Kidney epithelial cell (primary cell): ENCODE results near the gene ZNF148. TPM values are rescaled to one million over a fixed set of nuclear protein-coding genes. Genes with fewer than 3 reads are reported as not detected.
"Not testable (repeated sequence)": the region's sequence is repeated elsewhere in the genome, so short reads cannot be mapped to it uniquely, and the experiment has no call there.

Source experiments
- DNase-seq: peaks from one replicate; pipeline ENCODE4 v3.0.0-alpha.2; 2010; ENCODE audit warnings: low read depth
- H3K27me3 ChIP-seq: 2 replicates; pipeline ENCODE4 v1.6.0; 2011; ENCODE audit warnings: low read length; ENCODE audit not compliant: control insufficient read depth, insufficient read depth
- H3K36me3 ChIP-seq: 2 replicates; pipeline ENCODE4 v1.5.1; 2011; ENCODE audit warnings: low read length; ENCODE audit not compliant: control insufficient read depth, insufficient read depth
- H3K4me3 ChIP-seq: 2 replicates; pipeline ENCODE4 v1.5.1; 2011; ENCODE audit warnings: low read depth, mild to moderate bottlenecking, control low read depth, low read length
- total RNA-seq: library from RNA; depleted of rRNA; stranded (reverse); fragments of >200 nt; gene quantifications from 2 replicates; pipeline ENCODE4 v1.2.3, GENCODE V29; 2015
- TF ChIP-seq, protein P1 (sequence below): IDR thresholded peaks from 2 replicates; pipeline ENCODE4 v1.5.1; 2011; ENCODE audit warnings: mild to moderate bottlenecking, moderate library complexity, low read length, control low read depth, inconsistent platforms; ENCODE audit not compliant: insufficient read depth, poor library complexity, severe bottlenecking

ZNF148 gene
- total RNA-seq, 1 donor from 2014 or later: 22.8 TPM

DNA sequence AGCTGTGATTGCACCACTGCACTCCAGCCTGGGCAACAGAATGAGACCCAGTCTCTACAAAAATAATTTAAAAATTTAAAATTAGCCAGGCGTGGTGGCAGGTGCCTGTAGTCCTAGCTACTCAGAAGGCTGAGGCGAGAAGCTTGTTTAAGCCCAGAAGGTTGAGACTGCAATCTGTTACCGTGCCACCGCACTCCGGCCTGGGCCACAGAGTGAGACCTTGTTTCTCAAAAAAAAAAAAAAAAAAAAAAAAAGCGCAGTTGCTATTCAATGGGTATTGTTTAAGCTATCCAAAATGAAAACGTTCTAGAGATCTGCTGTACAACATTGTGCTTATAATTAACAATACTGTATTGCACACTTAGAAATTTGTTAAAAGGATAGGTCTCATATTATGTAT, 24.0 kb downstream of the ZNF148 start:
- TF ChIP-seq, protein P1, sequence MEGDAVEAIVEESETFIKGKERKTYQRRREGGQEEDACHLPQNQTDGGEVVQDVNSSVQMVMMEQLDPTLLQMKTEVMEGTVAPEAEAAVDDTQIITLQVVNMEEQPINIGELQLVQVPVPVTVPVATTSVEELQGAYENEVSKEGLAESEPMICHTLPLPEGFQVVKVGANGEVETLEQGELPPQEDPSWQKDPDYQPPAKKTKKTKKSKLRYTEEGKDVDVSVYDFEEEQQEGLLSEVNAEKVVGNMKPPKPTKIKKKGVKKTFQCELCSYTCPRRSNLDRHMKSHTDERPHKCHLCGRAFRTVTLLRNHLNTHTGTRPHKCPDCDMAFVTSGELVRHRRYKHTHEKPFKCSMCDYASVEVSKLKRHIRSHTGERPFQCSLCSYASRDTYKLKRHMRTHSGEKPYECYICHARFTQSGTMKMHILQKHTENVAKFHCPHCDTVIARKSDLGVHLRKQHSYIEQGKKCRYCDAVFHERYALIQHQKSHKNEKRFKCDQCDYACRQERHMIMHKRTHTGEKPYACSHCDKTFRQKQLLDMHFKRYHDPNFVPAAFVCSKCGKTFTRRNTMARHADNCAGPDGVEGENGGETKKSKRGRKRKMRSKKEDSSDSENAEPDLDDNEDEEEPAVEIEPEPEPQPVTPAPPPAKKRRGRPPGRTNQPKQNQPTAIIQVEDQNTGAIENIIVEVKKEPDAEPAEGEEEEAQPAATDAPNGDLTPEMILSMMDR: no peak
- no peaks in the 10 kb centered on the region for H3K27me3 ChIP-seq
- H3K36me3 ChIP-seq: no peaks in the 10 kb centered on the region
- no peak overlapping the region for H3K4me3 ChIP-seq
- DNase-seq: no peak

DNA sequence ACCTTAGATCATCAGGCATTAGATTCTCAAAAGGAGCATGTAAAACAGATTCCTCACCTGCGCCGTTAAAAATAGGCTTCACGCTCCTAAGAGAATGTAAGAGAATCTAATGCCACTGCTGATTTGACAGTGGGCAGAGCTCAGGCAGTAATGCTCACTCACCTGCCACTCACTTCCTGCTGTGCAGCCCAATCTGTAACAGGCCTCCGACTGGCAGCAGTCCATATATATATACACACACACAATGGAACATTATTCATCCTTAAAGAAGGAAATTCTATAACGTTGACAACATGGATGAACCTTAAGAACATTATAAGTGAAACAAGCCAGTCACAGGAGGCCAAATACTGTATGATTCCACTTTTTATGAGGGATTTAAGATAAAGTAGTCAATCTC, 24.5 kb downstream of the ZNF148 start:
- DNase-seq: no peak
- TF ChIP-seq, protein P1: no peak
- Histone ChIP-seq H3K27me3 (no peaks in the 10 kb centered on the region), H3K4me3 (no peak overlapping the region), H3K36me3 (no peaks in the 10 kb centered on the region)

DNA sequence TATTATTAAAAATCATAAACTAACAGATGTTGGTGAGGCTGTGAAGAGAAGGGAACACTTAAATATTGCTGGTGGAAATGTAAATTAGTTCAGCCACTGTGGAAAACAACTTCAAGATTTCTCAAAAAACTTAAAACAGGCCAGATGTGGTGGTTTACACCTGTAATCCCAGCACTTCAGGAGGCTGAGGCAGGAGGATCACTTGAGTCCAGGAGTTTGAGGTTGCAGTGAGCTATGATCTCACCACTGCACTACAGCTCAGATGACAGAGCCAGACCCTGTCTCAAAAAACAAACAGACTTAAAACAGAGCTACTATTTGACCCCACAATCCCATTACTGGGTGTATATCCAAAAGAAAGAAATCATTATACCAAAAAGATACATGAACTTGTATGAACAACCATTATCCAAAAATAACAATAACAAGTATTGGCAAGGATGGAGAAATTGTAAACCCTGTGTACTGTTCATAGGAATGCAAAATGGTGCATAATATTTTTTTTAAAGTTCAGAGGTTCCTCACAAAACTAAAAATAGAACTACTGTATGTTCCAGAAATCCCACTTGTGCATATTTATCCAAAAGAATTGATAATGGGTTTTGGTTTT, 25.5 kb downstream of the ZNF148 start:
- no peaks in the 10 kb centered on the region for H3K27me3 ChIP-seq
- H3K36me3 ChIP-seq: no peaks in the 10 kb centered on the region
- H3K4me3 ChIP-seq: no peak overlapping the region
- TF ChIP-seq, protein P1: no peak
- DNase-seq: no peak

DNA sequence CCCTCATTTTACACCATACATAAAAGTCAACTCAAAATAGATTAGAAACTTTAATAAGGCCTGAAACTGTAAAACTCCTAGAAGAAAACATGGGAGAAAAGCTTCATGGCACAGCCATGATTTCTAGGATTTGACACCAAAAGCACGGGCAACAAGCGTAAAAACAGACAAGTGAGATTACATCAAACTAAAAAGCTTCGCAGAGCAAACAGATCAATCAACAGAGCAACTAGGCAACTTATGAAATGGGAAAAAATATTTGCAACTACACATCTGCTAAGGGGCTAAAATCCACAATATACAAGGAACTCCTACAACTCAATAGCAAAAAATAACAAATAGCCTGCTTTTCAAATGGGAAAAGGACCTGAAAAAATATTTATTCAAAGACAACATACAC, 26.1 kb downstream of the ZNF148 start:
- DNase-seq: no peak
- H3K27me3 ChIP-seq: no peaks in the 10 kb centered on the region
- H3K36me3 ChIP-seq: no peaks in the 10 kb centered on the region
- TF ChIP-seq, protein P1: no peak
- H3K4me3 ChIP-seq: no peak overlapping the region

DNA sequence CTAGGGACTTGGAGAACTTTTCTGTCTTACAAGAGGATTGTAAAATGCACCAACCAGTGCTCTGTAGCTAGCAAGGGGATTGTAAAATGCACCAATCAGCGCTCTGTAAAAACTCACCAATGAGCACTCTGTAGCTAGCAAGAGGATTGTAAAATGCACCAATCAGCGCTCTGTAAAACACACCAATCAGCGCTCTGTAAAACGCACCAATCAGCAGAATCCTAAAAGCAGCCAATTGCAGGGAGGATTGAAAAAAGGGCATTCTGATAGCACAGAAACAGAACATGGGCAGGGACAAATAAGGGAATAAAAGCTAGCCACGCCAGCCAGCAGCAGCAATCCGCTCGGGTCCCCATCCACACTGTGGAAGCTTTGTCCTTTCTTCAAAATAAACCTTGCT, 31.8 kb downstream of the ZNF148 start:
- DNase-seq, H3K36me3 ChIP-seq, H3K27me3 ChIP-seq, H3K4me3 ChIP-seq: not testable (repeated sequence)

DNA sequence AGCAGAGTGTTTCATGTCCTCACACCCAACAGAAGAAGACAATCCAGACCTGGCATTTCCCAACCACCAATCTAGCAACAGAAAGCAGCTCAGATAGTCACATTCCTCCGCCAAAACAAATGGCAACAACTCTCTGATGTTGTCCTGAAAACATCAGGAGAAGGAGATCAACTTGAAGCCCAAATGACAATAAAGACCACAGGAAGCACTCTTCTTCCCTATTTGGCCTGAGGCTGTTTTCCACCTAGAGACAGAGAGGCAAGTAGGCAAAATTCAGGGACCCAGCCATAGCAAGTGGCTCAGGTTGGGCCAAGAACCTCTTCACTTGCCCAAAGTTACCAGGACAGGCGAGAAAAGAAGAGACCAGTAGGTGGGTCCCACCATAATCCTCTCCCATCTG, 35.0 kb downstream of the ZNF148 start:
- no peaks in the 10 kb centered on the region for H3K27me3 ChIP-seq
- DNase-seq: no peak
- H3K36me3 ChIP-seq: no peaks in the 10 kb centered on the region
- H3K4me3 ChIP-seq: no peak overlapping the region
- TF ChIP-seq, protein P1: no peak
